ENCODE measurements around the gene TNFSF8. TPM values are rescaled to one million over a fixed set of nuclear protein-coding genes. Genes with fewer than 3 reads are reported as not detected.

Gene TNFSF8
- total RNA-seq, 1 donor from 2014 or later, result 1.2 TPM

DNA sequence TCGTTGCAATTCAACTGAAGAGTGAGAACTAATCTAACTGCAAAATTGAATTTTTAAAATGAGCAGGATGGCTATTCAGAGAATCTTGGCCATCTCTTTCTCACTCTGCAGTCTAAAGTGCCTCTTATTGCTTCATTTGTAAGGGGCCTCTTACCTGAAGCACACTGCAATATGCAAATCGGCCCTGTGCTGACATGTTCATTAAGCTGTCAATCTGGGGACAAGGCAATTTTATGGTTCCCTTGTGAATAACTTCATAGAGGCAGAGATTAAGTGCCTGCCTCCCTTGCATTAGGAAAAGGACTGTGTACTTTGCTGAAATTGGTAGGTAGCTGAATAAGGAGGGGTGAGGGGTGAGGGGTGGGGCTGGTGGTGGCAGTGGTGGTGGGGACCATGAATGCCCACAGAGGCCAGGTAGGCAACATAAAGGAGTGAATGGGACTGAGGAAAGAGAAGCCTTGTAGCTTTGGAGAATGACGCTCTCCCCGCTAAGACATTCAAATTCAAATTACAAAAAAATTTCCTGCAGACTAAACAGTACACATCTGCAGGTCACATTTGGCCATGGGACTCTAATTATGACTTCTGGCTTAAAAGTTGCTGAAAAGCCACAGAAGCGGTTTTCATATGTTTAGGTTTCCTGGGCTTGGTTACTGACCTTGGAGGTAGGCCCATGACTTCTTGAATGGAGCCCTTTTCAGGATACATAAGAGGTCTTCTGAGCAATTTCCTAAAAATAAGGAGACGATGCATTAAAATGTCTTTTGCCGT lies 25.0 kb downstream of the TNFSF8 start:
- peak; percentile 49 for DNase-seq

DNA sequence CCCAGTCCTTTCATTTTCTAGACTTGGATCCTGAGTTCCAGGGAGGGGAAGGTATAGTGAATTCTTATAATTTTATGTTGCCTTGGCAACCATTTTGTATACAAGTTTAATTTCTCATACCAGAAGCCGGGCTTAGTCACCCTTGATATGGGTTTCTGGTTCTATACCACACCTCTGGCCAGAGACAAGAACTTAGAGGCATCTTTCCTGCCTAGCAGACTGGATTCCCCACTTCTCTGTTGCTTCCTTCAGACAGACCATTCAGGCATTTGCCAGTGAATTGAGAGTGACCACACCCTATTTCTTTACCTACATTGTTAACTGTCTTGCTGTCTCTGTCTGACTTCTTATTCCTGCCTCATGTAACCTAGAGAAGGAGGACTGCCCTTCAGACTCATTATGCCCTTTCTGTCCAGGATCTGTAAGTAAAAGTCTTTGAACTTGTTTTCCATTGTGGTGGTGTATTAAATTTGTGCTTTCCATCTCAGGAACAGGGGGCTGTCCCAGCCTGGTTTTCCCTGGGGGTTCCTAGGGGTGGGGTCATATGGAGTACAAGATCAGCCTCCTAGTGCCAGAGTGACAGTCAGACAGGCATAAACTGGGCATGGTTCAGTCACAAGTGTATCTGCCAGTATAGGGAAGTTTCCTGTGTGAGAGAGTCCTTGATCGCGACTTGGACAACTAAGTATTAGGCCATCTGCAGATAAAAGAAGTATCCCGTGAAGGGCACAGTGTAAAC lies 27.4 kb downstream of the TNFSF8 start:
- no peak for DNase-seq

DNA sequence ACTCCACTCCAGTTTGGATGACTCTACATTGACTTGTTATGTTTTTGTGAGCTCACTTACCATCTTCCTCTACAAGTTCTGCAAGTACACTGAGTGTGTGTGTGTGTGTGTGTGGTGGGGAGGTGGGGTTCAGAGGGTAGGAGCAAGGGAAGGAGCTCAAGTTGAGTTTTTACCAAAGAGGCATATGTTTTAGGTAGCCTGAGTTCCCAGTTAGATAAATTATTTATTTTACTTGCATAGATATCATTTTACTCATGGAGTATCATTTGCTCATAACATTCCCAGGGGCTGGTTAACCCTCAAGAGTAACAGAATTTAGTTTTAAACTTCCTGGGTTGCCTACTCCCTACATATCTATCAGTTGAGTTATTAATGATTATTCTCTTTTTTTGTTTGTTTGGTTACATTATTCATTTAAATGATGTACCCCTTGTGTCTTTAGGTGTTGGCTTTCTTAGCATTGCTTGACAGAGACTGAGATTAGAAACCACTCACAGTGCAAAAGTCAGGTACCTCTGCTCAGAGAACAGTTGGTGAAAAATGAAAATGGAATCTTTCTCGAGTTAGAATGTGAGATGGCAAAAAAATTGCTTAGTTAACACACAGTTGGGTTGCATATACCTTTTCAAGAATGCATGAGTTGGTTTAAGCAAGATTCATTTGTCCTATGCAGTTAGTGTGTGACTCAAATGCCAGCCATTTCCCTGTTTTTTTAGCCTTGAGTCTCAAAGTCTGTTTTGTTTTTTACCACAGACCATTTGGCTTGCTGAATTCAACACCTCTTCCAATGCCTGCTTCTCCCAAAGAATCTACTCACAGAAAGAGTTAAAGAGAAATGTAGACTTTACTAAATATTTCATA lies 29.2 kb downstream of the TNFSF8 start:
- DNase-seq, result no peak

DNA sequence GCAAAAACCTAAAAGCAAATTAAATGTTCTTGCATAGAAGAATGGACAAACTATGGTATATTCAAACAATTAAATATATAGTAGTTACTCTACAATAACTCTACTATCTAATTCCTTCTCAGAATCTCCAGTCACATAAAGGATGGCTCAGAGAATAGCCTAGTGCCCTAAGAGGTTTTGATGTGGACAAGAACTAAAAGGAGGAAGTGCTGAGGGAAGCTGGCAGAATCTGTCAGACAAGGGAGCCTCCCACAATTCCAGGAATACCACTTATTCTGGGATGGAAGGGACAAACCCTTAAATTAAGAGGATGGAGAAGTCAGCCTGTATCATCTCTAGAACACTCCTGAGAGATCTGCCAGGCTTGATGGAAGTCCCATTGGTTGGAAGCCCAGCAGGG lies 30.4 kb downstream of the TNFSF8 start:
- no peak for DNase-seq

DNA sequence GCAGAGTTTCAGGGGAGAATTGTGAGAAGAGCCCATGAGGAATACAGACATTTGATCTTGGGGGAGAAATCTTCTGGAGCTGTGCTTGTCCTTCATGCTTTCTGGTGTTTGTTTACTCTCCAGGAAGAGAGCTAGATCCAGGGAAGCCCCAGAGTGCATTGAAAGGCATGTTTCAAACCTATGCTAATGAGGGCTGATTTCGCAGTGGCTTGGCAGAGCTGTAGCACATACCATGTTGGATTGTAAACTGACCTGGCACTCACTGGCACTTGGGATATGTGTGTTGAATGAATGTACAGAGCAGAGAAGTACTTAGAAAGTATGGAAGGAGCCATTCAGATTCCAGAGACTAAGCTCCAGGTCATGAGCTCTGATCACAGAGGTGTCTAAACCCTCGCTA lies 30.9 kb downstream of the TNFSF8 start:
- DNase-seq, result no peak

DNA sequence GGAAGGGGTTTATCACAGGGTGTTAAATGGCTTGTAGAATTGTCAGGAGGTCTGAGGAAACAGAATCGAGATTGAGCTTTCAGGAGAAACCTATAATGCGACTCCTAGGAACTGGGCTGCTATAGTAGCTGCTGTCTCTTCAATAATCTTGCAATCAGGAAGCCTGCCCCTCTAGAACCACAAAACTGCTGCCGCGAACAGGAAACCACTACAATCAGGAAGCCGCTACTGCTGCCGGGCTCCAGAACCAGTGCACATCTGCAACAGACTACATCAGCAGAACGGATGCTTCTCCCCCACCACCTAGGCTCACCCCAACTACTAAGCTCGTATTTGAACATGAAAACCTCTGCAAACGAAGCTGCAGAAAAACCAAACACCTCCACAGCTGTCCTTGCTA lies 31.6 kb downstream of the TNFSF8 start:
- DNase-seq, result no peak

DNA sequence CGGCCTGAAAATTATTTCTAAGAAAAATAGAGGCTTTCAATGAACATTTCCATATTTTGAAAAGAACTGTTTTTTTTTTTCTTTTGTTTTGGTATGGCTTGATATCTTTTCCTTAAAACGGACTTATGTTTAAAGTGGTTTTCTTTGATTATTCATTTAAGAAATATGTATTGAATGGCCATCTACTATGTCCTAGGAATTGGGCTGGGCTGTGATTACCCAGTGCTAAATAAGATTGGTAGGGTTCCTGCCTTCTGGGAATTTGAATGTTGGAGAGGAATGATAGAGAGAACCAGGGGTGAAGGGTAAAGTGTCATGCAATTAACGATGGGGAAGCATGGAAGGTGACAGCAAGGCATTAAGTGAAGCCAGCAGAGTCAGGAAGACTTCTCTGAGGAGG lies 33.2 kb downstream of the TNFSF8 start:
- DNase-seq, result no peak

DNA sequence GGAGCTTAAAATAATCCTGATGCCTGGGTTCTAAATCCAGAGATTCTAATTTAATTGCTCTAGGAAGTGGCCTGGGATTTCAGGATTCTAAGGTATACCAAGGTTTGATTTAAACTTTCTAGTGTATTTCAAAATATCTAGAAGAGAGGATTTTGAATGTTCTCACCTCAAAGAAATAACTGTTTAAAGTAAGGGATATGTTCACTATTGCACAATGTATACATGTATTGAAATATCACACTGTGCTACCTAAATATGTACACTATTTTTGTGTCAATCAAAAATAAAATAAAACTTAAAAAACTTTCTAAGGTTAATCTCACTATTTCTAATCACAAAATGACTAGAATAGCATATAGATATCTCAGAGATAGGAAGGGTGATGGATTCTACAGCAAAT lies 34.0 kb downstream of the TNFSF8 start:
- DNase-seq, result no peak

DNA sequence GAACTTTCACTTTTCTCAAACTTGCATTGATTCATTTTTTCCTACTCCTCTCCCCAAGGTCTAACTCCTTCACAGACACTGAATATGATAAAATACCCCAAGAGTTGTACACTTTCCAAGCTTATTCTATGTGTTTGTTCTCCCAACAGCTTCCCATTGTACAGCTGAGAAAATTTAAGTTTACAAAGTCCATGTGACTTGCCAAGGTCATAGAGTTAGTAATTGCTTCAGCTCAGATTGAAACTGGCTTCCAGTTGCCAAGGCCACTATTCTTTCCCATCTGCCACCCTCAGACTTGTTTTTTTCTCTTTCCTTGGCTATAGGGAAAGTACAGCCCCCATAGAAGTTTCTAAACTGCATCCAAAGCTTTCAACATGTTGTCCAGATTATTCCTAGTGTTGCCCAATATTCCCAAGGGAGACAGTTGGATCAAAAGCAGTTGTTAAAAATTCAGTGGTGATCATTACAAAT lies 34.8 kb downstream of the TNFSF8 start:
- no peak for DNase-seq

DNA sequence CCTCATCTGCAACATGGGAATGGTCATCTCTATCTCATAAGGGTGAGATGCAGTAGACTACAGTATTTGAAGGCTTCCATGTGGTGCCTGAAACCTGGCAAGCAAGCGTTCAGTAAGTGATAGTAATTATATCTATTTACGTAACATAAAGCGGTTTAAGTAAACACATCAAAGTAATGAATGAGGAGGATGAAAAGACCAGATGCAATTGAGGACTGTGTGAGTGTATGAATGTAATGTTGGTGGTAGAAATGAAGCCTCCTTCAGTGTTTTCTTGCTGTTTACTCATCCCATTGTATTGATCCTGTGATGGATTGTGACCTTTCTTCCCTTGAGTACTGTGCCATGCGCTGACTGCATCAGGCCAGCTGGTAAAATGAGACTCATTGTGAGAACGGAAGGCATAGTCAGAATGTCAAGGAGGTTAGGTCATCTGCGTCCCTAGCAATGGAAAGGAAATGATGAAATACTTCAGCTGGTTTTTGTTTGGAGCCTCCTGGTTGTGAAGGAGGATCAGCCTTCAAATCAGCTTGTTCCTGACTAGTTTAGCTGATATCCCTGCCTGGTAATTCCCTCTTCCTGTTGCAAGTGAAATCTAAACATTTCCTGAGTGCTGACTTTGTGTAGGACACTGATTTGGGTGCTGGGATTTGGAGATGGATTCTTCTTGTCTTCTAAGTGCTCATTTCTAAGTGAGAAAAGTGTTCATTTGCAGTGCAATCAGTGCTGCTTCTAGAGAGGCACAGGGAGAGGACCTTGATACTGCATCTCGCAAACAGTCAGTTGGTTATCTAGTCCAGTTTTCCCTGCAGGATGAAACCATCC lies 35.6 kb downstream of the TNFSF8 start:
- DNase-seq, result peak; percentile 40

DNA sequence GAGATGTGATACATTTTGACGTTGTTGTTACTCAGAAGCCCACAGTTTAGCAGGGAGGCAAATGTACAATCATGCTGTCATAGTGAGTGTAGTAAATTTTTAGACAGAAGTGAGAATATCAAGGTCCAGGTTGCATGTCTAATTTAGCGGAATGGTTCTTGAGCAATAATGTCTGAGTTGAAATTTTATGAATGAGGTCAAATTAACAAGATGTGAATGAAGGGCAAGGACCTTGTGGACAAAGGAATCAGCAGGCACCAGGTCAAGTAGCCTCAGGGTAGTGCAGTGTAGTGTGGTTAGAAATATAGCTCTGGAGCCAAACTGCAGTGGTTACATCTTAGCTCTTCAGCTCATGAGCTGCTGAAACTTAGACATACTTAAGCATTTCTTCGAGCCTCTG lies 36.2 kb downstream of the TNFSF8 start:
- DNase-seq, result no peak

DNA sequence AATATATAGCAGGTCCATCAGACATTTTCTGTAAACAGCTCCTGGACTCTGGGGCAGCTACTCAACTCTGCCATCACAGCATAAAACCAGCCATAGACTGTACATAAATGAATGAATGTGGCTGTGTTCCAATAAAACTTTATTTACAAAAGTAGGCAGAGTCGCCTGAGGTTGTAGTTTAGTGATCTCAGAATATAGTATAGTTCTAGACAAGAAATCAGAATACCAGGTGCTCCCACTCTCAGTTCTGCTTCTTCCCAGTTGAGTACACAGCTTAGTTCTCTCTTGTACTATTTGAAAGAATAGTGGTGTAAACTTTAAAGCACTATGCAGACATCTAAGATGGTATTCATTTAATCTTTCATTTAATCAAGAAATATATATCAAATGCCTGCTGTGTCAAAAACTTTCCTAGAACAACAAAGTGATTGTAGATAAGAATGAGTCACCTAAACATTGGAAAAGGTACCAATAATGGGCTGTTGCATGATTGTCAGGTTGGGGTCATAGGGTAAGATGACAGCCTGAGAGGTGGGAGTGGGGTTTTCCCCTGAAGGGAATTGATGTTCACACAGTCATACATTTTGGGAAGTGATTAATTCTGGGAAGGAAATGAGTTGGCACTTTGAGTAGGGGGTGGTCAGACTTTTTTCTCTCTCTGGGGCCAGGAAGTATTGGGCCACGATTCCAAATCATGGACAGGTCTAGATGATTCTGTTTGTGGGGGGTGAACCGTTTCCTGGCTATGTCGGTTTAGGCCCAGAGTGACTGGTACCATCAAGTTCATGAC lies 37.0 kb downstream of the TNFSF8 start:
- DNase-seq, result no peak

DNA sequence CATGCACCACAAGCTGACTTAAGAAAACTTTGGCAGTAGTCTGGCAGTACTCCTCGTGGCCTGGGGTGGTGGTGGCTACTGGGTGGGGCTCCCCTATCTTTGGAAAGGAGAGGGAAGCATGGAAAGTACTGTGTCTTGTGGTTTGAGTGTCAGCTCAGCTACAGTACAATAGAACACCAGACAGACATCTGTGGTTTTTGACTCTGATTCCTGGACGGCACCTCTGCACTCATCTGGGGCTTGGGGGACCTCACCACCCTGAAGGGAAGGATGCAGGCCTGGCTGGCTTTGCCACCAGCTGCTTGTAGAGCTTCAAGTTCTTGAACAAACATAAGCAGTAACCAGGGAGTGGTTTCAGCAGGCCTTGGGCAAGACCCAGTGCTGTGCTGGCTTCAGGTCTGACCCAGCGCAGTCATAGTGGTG lies 40.6 kb downstream of the TNFSF8 start:
- no peak for DNase-seq

DNA sequence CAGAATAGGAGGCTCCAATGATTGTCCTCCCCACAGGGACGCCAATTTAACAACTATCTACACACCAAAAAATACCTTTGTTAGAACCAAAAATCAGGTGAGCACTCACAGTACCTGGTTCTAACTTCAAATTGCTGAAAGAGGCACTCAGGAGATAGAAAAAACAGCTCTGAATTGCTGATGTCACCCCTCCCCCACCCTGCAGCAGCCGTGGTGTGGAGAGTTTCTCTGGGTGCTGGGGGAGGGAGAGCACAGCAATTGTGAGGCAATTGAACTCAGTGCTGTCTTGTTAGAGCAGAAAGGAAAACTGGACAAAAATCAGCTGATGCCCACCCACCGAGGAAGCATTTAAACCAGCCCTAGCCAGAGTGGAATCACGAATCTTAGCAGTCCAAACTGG lies 41.8 kb downstream of the TNFSF8 start:
- DNase-seq, result no peak

DNA sequence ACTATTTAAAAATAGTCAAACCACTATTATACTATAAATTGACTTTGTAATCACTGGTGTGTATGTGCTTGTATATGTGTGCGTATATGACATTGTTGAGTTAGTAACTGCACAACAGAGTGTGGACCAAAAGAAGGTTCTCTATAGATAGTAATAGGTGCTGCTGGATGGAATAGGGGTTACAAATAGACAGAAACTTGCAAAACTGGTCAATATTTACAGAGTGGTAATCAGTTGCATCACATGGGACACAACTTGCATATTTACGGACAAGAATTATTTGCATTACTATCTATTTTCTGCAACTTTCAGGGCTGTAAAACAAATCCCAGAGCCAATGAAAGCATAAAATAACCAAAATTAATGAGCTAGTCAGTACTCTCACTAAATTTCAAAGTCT lies 42.4 kb downstream of the TNFSF8 start:
- no peak for DNase-seq

DNA sequence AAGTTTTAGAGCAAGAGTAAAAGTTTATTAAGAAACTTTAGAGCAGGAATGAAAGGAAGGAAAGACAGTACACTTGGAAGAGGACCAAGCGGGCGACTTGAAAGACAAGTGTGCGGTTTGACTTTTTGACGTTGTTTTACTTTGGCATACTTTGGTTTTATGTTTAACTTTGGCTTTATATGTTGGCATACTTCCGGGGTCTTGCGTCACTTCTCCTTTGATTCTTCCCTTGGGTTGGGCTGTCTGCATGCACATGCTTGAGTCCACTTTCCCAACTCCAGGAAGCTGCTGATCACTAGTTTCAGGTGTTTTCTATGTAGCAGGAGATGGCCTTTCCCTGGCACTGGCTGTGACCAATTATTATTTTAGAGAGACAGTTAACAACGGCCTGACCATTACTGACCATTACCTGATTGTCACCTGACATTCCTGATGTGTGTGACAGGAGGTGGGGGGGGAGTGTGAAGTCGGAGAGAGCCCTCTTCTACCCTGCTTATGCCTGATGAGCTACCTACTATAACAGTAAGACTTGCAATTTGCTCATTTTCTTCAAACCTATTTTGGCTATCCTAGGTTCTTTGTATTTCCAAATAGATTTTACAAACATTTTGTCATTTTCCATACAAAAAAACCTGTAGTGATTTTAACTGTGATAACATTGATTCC lies 45.5 kb downstream of the TNFSF8 start:
- peak; percentile 15 for DNase-seq

DNA sequence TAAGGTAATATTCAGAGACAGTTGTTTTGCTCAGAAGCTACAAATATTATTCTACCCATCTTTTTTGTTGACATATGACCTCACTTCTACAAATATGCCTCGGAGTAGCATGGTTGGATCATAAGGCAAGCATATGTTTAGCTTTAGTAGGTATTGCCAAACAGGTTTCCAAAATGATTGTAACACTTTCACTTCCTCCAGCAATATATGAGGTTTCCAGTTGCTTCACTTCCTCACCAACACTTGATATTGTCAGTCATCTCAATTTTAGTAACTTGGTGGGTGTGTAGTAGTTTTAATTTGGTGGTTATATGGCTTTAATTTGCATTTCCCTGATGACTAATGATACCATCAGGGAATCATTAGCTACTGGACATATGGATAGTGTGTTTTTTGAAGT lies 46.7 kb downstream of the TNFSF8 start:
- DNase-seq, result no peak

DNA sequence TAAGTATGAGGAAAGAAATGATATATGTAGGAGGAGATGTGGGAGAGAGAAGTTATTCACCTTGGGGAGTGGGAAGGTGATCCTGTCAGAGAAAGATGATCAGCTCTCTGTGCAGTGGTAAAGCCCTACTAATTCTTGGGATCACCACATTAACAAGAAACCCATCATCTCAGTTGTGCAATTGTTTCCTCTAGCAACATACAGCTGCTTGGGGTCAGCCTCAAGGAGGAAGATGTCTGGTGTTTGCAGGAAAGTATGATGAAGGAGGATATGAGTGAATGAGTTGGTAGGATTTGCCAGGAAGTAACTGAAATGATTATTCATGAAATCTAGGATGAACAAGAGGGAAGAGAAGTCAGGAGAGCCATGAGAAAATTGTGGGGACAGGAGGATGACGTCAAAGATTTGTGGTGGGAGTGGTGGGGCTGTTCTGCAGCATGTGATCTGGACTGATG lies 50.1 kb downstream of the TNFSF8 start:
- DNase-seq, result no peak

DNA sequence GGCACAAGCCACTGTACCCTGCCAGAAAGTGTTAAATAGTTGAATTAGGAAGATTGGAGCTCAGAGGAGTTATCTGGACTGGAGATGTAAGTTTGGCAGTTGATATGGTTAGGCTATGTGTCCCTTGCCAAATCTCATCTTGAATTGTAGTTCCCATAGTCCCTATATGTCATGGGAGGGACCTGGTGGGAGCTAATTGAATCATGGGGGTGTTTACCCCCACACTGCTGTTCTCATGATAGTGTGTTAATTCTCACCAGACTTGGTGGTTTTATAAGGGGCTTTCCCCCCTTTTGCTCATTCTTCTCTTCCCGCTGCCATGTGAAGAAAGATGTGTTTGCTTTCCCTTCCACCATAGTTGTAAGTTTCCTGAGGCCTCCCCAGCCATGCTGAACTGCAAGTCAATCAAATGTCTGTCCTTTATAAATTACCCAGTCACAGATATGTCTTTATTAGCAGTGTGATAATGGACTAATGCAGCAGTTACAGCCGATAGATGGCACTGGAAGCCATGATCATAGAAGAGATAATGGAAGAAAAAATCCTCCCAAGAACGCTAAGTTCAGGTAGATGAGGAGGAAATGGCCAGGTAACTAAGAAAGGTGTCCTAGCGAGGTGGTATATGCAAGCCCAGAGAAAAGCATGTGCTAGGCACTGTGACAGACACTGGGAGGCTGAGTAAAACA lies 51.4 kb downstream of the TNFSF8 start:
- no peak for DNase-seq

DNA sequence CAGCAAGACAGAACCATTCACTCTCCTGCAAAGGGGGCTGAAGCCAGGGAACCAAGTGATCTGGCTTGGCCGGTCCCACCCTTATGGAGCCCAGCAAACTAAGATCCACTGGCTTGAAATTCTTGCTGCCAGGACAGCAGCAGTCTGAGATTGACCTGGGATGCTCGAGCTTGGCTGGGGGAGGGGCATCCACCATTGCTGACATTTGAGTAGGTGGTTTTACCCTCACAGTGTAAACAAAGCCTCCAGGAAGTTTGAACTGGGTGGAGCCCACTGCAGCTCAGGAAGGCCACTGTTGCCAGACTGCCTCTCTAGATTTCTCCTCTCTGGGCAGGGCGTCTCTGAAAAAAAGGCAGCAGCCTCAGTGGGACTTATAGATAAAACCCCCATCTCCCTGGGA lies 60.5 kb downstream of the TNFSF8 start:
- no peak for DNase-seq

Measured in tongue (tissue), 2 donors.